ENCODE results near the gene ETNK2.
"Not testable (repeated sequence)": the region's sequence is repeated elsewhere in the genome, so short reads cannot be mapped to it uniquely, and the experiment has no call there.

DNA sequence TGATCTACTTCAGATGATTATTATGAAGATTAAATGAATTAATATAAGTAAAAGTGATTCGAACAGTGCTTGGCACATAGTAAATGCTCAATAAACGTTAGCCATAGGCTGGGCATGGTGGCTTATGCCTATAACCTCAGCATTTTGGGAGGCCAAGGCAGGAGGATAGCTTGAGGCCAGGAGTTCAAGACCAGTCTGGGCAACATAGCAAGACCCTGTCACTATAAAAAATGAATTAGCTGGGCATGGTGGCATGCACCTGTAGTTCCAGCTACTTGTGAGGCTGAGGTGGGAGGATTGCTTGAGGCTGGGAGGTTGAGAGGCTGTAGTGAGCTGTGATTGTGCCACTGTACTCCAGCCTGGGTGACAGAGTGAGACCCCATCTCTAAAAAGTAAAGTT is 52.1 kb downstream of the ETNK2 start:
- TF ChIP-seq, protein P1, sequence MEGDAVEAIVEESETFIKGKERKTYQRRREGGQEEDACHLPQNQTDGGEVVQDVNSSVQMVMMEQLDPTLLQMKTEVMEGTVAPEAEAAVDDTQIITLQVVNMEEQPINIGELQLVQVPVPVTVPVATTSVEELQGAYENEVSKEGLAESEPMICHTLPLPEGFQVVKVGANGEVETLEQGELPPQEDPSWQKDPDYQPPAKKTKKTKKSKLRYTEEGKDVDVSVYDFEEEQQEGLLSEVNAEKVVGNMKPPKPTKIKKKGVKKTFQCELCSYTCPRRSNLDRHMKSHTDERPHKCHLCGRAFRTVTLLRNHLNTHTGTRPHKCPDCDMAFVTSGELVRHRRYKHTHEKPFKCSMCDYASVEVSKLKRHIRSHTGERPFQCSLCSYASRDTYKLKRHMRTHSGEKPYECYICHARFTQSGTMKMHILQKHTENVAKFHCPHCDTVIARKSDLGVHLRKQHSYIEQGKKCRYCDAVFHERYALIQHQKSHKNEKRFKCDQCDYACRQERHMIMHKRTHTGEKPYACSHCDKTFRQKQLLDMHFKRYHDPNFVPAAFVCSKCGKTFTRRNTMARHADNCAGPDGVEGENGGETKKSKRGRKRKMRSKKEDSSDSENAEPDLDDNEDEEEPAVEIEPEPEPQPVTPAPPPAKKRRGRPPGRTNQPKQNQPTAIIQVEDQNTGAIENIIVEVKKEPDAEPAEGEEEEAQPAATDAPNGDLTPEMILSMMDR (IDR thresholded peaks at IDR 0.05): not testable (repeated sequence)
- TF ChIP-seq POLR2A (IDR thresholded peaks at IDR 0.05): not testable (repeated sequence)

Data from body of pancreas (tissue), 4 donors.